HG03025 (cell line): ENCODE data around the gene ATP6V0E1.
A peak's percentile ranks its signal among the peaks of the same experiment; 100 is the strongest.
"Not testable (repeated sequence)": the region's sequence is repeated elsewhere in the genome, so short reads cannot be mapped to it uniquely, and the experiment has no call there.

Experiments
- ATAC-seq: cut with Tn5 transposase; IDR thresholded peaks from one replicate; pipeline ENCODE4 v1.9.1; 2021; ENCODE audit warnings: mild to moderate bottlenecking, moderate library complexity; ENCODE audit not compliant: unreplicated experiment, low FRiP score

Gene ATP6V0E1

DNA sequence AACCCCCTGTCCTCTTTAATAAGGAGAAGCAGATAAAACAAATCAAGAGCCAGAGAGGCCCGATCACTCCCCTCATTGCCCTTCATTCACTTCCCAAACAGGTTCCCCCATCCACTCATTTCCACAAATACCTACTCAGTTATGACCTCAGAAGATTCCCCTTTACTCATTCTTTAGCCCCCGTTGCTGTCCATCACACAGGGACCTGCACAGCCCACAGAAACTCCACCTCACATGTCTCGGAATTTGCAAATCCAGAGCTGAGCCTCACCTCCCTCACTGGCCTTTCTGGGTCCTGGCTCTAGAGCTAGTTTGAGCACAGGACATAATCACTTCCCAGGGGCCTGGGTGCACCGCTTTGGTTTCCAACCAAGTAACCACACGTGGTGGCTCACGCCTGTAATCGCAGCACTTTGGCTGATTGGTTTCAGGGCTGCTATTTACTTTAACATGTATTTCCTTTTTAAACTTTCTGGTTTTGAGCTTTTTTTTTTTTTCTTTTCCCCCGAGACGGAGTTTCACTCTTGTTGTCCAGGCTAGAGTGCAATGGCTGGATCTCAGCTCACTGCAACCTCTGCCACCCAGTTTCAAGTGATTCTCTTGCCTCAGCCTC, 17.8 kb downstream of the ATP6V0E1 start:
- ATAC-seq: peak; percentile 68

DNA sequence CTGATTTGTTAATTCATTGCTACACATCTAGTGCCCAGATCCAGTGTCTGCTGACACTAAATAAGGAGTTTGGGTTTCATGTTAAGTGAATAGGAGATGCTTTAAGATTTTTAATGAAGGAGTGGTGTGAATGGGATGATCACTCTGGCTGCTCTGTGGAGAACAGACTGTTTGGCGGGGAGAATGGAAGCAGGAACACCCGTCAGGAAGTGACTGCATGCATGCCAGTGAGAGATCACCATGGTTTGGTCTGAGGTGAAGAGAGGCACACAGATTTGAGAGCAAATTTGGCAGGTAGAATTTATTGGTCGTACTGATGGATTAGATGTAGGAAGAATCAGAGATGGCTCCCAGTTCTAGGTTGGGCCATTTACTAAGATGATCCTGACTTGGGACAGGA, 19.8 kb downstream of the ATP6V0E1 start:
- ATAC-seq: no peak

DNA sequence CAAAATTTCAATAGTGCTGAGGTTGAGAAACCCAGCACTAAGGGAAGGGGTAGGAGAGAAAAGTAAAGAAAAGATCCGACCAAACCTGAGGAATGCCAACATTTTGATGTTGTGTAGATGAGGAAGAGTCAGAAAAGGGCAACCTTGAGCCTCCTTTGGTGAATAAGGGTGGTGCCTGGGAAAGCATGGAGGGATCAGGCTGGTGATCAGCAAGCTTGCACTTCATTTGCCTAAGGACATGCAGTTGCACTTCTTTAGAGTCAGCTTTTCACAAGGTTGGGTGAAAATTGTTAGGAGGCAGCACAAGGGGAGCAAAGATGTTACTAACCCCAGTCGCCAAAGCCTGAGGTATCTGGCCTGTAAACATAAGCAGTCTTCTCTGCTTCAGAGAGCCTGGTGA, 20.4 kb downstream of the ATP6V0E1 start:
- no peak for ATAC-seq

DNA sequence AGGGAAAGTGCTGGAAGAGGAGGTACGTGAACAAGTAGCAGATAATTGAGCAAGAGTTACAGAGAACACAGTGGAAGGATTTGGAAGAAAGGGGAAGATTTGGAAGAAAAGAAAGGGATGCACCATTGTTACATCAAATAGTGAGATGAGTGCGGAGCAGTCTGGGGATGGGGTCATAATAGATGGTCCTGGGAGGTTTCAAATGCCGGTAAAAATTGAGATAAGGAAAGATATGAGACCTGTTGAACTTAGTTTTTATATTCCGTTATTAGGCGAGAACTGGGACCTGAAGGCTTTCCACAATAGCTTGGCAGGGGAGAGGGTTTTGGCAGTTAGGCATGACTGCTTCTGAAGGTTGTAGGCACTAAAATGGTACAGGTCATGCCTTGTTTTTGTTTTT, 20.9 kb downstream of the ATP6V0E1 start:
- no peak for ATAC-seq

DNA sequence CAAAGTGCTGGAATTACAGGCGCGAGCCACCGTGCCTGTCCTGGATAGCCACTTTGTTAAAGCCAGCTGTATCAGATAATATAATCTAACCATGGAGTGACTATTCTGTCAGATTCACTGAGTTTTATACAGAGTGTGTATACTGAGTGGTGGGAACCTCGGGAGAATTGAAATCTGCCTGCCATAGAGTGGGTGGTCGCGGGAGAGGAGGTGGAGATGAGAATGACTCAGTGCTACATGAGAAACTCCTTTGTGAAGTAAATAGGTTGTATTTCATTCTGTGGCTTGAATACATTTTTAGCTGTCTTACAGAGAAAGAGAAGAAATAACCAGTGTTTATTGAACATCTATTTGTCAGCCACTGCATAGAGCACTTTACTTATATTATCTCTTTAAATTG, 26.4 kb downstream of the ATP6V0E1 start:
- no peak for ATAC-seq

DNA sequence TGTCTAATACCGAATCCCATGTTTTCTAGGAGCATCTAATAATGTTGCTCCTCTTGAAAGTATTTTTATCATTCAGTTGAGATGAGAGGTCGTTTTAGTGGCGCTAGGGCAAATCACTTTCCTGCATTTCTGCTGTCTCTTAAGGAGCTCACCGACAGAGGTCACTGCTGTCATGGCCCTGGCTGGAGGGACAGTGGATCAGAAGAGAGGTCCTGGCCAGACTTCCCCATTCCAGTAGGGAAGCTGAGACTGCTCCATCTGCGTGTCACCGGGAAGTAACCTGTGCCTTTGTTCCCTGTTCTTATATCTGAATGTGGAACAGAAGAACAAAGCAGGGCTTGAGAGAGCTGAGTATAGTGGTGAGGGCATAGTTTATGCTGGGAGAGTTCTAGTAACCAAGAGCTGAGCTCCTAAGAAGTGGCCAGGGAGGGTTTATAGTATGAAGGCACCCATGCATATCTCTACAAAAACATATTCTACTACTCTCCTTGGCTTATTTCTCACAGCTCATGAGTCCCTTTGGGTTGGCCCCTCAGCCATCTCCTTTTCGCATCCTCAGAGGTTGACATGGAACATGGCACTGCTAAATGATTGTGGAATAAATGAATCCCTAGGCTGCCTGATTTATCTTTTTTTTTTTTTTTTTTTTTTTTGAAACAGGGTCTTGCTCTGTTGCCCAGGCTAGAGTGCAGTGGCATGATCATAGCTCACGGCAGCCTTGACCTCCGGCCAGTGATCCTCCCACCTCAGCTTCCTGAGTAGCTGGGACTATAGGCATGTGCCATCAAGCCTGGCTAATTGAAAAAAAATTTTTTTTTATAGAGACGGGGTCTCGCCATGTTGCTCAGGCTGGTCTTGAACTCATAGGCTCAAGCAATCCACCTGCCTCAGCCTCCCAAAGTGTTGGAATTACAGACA, 27.2 kb downstream of the ATP6V0E1 start:
- no peak for ATAC-seq

DNA sequence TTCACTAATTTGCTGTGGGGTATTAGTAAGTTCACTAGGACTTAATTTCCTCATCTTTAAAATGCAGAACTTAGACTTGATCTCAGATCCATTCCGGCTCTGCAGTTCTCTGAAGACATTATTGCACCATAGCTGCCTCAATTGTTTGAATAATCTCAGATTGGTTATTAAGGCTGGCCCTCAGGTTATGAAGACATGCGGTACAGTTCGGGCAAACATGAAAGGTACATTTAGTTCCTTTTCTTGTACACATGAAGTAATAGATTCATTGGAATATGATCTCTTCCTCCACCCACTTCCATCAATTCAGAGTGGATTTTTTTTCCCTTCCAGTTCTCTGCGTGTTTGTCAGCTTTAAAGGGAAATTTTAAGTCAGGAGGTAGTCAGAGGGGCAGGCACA, 28.0 kb downstream of the ATP6V0E1 start:
- no peak for ATAC-seq

DNA sequence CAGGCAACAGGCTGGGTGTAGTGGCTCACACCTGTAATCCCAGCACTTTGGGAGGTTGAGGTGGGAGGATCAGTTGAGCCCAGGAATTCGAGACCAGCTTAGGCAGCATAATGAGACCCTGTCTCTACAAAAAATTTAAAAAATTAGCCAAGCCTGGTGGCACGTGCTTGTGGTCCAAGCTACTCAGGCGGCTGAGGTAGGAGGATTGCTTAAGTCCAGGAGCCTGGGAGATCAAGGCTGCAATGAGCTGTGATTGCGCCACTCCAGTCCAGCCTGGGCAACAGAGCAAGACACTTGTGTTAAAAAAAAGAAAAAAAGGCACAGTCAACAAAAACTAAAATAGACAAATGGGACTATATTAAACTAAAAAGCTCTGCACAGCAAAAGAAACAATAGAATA, 29.3 kb downstream of the ATP6V0E1 start:
- no peak for ATAC-seq

DNA sequence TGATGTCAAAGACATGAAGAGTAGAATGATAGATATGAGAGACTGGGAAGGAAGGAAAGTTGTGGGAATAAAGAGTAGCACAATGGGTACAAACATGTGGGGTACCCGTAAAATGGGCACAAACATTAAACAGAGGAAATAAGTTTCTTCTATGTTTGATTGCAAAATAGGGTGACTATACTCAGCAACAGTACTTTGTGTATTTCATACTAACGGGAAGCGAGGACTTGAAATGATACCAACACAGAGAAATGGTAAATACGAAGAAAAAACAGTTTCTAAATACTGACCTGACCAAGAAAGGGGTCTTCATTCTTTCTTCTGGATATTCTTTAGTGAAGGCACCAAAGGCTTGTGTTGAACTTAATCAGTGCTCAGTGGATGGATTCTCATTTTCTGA, 31.1 kb downstream of the ATP6V0E1 start:
- no peak for ATAC-seq

DNA sequence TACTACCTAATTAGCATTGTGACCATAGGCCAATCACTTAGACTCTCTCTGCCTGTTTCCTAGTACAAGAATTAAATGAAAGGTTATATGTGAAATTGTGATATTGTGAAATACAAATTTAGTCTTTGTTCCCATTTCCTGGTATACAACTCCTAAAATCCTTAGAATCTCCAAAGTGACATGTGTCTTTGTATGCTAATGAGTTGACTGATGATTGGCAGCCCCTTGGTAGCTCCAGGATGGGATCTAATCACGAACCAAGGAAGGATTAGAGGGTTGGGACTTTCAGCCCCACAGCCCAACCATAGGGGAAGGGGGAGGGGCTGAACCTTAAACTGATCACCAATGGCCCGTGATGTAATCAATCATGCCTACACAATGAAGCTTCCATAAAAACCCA, 31.6 kb downstream of the ATP6V0E1 start:
- ATAC-seq: no peak

DNA sequence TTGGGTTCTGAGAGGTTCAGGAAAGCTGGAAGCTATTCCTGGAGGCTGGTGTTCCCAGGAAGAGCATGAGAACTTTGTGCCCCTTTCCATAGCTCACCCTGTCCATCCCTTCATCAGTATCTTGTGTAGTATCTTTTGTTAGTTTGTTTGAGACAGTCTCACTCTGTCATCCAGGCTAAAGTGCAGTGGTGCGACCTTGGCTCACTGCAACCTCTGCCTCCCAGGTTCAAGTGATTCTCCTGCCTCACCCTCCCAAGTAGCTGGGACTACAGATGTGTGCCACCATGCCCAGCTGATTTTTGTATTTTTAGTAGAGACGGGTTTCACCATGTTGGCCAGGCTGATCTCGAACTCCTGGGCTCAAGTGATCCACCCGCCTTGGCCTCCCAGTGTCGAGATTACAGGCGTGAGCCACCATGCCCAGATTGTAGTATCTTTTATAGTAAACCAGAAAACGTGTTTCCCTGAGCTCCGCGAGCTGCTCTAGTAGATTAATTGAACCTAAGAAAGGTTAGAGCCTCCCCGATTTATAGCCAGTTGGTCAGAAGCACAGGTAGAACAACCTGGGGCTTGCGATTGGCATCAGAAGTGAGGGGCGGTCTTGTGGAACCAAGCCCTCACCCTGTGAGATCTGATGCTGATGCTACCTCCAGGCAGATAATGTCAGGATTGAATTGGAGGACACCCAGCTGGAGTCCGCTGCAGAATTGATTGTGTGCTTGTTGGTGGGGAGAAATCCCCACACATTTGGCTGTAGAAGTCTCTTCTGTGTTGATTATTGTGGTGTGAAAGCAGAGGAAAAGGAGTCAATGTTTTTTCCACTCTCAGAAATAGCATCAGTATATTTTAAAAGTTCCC, 32.3 kb downstream of the ATP6V0E1 start:
- no peak for ATAC-seq

DNA sequence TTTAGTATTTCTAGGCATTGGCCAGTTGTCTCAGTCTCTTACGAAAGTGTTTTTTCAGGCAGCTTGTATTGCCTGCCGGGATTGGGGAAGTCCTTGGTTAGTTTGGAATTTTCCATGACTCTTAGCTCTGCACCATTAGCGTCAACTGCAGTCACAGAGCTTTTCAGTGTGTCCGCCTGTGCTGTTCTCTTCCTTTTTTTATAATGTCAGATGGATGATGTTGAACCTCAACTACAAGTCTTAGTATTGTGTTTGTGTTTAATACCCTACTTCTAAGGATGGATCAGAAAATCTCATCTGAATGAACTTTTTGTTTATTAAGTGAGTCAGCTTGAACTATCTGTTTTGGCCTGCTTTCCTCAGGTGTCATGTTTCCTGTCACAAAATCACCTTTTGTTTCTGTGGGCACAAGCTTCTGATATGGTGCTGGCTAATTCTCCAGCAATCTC, 33.1 kb downstream of the ATP6V0E1 start:
- ATAC-seq: no peak

DNA sequence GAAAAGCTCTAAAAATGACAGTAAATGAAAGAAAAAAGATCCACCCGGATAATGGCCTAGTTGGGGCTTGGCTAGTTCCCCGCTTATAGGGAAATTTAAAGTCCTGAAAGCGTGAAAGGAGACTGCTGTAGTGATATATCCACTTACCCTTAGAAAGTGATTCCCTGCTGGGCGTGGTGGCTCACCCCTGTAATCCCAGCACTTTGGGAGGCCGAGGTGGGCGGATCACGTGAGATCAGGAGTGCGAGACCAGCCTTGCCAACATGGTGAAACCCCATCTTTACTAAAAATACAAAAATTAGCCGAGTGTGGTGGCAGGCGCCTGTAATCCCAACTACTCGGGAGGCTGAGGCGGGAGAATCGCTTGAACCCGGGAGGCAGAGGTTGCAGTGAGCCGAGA, 33.5 kb downstream of the ATP6V0E1 start:
- ATAC-seq: not testable (repeated sequence)

DNA sequence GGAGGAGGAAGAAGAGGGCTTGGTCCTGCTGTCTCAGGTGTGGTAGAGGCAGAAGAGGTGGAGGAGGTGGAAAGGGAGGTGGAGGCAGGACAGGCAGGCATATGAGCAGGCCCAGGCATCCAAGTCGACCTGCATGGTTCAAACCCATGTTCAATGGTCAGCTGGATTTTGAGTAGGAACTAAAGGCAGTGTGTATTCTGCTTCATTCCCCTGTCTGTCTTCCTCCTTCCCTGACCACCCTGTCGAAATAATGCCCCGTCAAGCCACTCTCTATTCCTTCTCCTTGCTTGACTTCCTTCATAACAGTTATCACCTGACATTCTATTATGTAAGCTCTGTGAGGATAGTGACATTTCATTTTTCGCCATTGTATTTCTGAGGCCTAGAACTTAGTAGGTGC, 34.8 kb downstream of the ATP6V0E1 start:
- ATAC-seq: no peak

DNA sequence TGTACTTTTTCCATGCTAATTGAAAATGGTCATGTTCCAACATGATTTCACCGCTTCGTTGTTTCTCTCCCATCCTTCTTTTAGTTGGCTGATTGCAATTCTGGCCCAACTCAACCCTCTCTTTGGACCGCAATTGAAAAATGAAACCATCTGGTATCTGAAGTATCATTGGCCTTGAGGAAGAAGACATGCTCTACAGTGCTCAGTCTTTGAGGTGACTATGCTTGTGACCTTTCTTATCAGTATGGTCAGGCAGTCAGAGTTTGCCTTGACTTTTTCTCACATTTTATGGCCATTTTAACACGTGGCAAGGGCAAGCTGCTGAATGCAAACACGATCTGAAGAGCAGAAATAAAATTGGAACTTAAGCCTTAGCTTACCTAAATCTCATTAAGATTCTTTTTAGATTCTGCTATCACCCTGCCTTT, 36.6 kb downstream of the ATP6V0E1 start:
- no peak for ATAC-seq

DNA sequence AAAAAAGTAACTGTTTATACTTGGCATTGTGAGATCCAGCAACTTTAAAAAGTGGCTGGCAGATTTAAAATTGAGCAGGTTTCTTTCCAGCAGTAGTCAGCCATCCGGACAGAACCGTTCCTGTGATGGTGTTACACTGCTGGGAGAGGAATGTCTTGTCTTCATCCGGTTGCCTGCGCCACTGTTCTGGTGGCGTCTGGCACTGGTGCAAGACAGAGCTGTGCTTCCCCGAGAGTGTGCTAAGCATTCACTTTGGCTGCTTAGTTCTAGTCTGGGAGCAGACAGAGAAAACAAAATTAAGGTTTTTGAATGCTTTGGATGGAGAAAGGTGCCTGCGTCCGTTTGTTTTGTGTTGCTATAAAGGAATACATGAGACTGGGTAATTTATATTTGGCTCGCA, 37.1 kb downstream of the ATP6V0E1 start:
- ATAC-seq: no peak

DNA sequence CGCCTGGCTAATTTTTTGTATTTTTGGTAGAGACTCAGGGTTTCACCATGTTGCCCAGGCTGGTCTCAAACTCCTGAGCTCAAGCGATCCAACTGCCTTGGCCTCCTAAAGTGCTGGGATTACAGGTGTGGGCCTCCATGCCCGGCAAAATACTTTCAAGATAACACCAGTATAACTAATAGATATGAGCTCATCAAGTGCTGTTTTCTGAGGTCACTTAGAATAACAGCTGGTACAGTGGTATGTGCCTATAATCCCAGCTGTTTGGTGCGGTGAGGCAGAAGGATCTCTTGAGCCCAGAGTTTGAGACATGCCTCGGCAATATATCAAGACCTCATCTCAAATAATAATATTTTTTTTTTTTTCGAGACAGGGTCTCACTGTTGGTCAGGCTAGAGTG, 42.1 kb downstream of the ATP6V0E1 start:
- no peak for ATAC-seq

DNA sequence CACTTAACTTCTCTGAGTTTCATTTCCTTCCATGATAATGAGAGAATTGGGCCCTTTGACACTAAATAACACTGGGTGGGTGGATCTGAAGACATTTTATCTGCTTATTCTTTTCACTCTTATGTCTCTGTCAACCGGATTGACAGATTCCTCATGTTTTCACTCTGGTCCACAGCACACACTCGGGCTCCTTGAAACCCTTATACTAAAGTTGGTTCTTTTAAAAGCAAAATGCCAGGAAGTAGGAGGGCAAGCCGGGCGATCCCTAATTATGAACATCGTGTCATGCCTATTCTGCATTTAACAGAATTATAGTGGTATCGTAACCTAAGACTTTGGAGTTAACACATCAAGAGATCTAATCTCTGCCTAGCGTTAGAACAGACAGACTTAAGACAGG, 44.3 kb downstream of the ATP6V0E1 start:
- ATAC-seq: no peak

DNA sequence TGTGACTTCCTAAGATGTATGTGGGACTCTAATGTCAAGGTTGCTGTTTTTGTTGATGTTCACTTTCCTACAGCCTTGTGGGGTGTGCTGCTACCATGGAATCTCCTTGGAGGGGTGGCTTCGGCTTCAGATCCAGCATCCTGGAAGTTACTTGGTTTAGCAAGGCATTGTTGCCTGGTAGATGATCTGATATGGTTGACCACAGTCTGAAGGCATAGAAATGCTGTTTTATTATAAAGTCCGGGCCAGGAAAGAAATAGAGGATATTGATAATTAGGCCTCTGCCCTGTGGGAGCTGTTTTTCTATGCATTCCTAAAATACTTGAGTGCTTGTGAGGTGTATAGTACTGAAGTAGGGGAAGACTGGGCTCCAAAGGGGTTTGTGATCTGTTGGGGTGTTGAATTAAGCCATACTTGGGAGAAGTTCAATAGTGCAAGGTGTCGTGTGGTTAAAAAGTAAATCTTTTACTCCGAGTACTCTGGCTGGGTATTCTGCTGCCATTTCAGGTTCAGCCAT, 45.3 kb downstream of the ATP6V0E1 start:
- ATAC-seq: no peak

DNA sequence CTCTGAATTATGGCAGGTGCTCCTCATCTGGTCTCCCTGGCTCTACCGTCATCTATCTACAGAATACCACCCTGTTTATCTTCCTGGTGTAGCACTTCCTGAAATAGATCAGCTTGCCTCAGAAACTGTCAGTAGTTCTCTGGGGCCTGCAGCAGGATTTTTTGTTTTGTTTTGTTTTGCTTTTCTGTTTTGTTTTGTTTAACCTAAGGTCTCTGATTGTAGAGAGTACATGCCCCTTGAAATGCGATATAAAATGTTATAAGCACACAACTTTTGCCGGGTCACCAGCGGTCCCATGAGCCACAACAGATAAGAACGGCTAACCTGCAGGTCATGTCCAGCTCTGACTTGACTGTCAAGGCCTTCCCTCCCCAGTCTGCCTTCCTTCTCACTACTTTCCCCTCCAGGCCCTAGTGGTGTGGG, 45.9 kb downstream of the ATP6V0E1 start:
- ATAC-seq: no peak

DNA sequence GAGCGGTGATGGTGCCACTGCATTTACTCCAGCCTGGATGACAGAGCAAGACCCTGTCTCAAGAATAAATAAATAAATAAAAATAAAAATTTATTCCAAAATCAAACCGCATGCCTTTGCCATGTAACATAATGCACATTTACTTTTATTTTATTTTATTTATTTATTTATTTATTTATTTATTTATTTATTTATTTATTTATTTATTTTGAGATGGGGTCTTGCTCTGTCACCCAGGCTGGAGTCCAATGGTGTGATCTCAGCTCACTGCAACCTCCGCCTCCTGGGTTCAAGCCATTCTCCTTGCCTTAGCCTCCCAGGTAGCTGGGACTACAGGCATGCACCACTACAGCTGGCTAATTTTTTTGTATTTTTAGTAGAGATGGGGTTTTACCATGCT, 48.5 kb downstream of the ATP6V0E1 start:
- ATAC-seq: not testable (repeated sequence)
